Embryonic facial prominence (tissue), 1 donor: ENCODE results near the gene ZNF638.
"Not testable (repeated sequence)": the region's sequence is repeated elsewhere in the genome, so short reads cannot be mapped to it uniquely, and the experiment has no call there.

Experiments
- DNase-seq: peaks from one replicate; pipeline ENCODE4 v3.0.0-alpha.2; 2016; ENCODE audit errors: extremely low spot score

ZNF638 gene, protein sequence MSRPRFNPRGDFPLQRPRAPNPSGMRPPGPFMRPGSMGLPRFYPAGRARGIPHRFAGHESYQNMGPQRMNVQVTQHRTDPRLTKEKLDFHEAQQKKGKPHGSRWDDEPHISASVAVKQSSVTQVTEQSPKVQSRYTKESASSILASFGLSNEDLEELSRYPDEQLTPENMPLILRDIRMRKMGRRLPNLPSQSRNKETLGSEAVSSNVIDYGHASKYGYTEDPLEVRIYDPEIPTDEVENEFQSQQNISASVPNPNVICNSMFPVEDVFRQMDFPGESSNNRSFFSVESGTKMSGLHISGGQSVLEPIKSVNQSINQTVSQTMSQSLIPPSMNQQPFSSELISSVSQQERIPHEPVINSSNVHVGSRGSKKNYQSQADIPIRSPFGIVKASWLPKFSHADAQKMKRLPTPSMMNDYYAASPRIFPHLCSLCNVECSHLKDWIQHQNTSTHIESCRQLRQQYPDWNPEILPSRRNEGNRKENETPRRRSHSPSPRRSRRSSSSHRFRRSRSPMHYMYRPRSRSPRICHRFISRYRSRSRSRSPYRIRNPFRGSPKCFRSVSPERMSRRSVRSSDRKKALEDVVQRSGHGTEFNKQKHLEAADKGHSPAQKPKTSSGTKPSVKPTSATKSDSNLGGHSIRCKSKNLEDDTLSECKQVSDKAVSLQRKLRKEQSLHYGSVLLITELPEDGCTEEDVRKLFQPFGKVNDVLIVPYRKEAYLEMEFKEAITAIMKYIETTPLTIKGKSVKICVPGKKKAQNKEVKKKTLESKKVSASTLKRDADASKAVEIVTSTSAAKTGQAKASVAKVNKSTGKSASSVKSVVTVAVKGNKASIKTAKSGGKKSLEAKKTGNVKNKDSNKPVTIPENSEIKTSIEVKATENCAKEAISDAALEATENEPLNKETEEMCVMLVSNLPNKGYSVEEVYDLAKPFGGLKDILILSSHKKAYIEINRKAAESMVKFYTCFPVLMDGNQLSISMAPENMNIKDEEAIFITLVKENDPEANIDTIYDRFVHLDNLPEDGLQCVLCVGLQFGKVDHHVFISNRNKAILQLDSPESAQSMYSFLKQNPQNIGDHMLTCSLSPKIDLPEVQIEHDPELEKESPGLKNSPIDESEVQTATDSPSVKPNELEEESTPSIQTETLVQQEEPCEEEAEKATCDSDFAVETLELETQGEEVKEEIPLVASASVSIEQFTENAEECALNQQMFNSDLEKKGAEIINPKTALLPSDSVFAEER (N-terminal part only)

DNA sequence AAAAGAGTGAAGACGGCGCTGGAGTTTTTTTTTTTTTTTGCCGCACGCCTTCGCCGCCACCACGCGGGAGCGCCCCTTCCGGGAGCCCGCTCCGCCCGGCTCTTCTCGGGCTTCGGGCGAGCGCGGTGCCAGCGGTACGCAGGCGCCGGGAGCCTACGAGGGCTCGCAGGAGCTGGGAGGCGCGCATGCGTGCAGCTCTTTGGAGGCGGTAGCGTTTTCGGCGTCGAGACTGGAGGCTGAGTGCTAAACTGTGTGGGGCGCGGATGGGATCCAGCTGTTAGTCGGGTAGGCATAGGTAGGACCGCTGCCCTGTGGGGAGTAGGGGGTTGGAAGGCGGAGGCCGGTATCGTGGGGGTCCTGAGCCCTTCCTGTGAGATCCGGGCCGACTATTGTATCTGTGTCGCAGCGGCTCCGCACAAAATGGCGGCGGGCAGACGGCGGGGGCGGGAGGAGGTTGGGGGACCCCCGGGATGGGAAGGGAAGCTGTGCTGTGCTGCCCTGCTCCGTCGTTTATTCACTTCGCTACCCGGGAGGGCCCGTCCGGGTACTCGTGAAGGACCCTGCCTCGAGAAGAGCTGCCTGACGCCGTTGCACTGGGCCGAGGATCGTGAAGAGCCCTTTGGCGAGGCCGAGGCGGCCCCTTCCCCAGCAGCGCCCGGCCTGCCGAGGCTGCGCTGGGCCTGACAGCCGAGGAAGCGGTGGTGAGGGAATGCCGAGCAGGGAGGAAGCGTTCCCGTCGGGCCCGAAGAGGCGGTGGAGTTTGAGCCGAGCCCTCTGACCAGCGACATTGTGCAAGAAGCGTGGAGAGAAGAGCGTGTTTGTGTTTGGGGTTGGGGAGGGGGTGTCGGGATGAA lies at the start of gene ZNF638:
ZNF638 (plus strand) TSS at position 202 of the 854 bp plus-strand sequence. CDS start 17,173 bp downstream, outside the sequence.
- peak; percentile 90 for DNase-seq

GRCh38 chr2:71281950-71282349 lies 49.6 kb upstream of the ZNF638 start:
- no peak for DNase-seq

DNA sequence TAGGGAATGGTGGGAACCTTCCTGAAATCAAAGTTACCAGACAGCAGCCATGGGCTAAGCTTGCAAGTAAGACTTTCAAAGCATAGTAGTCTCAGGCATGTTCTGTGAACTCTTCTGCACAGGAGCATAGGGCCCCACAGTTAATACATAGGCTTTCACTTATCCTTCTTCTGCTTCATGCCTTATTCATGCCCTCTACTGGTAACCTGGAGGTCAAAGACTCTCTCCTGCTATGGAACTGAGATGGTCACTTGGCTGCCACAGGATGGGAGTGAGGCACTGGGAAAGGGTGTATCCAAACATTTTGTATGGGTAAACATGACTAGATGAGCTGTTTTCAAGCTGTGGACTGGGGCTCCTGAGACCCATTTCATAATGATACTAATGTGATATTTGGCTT lies 49.1 kb upstream of the ZNF638 start:
- no peak for DNase-seq

DNA sequence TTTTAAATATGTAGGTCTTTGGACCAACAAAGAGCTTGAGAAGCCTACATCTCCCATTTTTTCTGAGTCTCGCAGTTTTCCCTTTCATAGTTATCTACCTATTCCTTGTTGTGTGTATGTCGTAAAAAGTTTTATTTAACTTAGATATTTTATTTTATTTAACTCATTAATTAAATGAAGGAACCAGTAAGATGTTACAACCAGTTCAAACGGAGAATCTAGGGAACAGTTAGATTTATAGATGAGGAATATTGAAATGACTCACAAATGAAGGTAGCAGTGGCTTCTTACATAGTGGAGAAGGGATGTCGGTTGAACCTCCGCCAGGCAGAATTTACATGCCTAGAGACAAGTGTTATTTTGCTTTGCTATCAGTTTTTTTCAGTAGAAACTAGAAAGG lies 48.5 kb upstream of the ZNF638 start:
- DNase-seq = no peak

- no peak for DNase-seq
Measured at GRCh38 chr2:71285706-71286105, 45.9 kb upstream of the ZNF638 start.

GRCh38 chr2:71291398-71291797 lies 40.2 kb upstream of the ZNF638 start:
- no peak for DNase-seq

GRCh38 chr2:71292159-71292558 lies 39.4 kb upstream of the ZNF638 start:
- no peak for DNase-seq

GRCh38 chr2:71298914-71299313 lies 32.7 kb upstream of the ZNF638 start:
- DNase-seq = no peak

- no peak for DNase-seq
Measured at GRCh38 chr2:71299507-71299906, 32.1 kb upstream of the ZNF638 start.

GRCh38 chr2:71303849-71304248 lies 27.7 kb upstream of the ZNF638 start:
- no peak for DNase-seq

GRCh38 chr2:71306762-71307161 lies 24.8 kb upstream of the ZNF638 start:
- DNase-seq = no peak

GRCh38 chr2:71313016-71313766 lies 18.4 kb upstream of the ZNF638 start:
- no peak for DNase-seq

- DNase-seq = no peak
Measured at GRCh38 chr2:71317060-71317459, 14.5 kb upstream of the ZNF638 start.

GRCh38 chr2:71317900-71318299 lies 13.7 kb upstream of the ZNF638 start:
- DNase-seq = not testable (repeated sequence)

DNA sequence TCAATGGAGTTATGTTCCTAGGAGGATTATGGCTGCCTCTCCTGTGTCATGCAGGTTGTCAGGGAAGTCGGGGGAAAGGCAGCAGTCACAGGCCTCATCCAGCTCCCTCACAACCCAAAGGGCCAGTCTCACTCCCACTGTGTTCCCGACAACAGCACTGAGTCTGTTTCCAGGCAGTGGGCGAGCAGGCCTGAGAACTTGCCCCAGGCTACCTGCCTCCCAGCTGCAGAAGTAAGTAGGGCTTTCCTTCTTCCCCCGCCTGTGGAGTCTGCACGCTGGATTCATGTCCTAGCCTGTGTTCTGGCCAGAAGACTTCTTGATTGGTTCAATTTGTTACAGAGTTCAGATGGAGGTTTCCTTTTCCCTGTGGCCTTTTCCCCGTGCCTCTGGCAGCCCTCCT lies 8.2 kb upstream of the ZNF638 start:
- no peak for DNase-seq

- DNase-seq = no peak
Measured at GRCh38 chr2:71326968-71327367, 4.6 kb upstream of the ZNF638 start.

GRCh38 chr2:71327916-71328315 lies 3.7 kb upstream of the ZNF638 start:
- no peak for DNase-seq

DNA sequence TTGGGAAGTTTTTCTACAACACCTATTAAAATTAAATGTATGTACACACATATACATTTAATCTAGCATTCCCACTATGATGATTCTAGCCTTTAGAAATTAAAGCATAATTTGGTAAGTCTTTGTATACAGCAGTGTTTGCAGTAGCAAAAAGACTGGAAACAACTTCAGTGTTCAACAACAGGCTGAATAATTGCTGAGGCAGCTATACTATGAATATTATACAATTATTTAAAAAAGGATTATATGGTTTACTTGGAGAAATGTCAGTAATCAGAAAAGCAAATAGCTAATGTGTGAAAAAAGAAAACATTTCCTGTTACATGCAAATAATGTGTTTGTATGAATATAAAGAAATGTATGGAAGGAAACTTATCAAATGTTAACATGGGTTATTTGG lies 1.4 kb upstream of the ZNF638 start:
- no peak for DNase-seq

- no peak for DNase-seq
Measured at GRCh38 chr2:71330585-71331330, 824 bp upstream of the ZNF638 start.

DNA sequence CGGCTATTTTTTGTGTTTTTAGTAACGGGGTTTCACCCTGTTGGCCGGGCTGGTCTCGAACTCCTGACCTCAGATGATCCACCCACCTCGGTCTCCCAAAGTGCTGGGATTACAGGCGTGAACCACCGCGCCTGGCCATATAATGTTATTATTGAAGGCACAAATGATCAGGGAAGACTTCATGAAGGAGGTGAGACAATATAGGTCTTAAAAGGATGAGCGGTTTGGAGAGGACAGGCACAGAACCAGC lies 326 bp upstream of the ZNF638 start:
- not testable (repeated sequence) for DNase-seq
